Dermis microvascular lymphatic vessel endothelial cell (primary cell): ENCODE measurements around the gene HOMEZ. TPM values are rescaled to one million over a fixed set of nuclear protein-coding genes. Genes with fewer than 3 reads are reported as not detected.
A peak's percentile ranks its signal among the peaks of the same experiment; 100 is the strongest.
"Not testable (repeated sequence)": the region's sequence is repeated elsewhere in the genome, so short reads cannot be mapped to it uniquely, and the experiment has no call there.

Experiments used
- DNase-seq, 2 donors: peaks; one replicate each; pipeline versions ENCODE4 v3.0.0 to v3.0.0-alpha.2; 2010; ENCODE audit warnings: low read depth in 2 of 2
- total RNA-seq: library from RNA; depleted of rRNA; stranded (reverse); fragments of >200 nt; gene quantifications from 2 replicates; pipeline ENCODE4 v1.2.1, GENCODE V29; 2014

The HOMEZ gene
- total RNA-seq, 1 donor from 2014 or later = 3.1 TPM

GRCh38 chr14:23284654-23285529 is 1.0 kb downstream of the HOMEZ start:
- no peak for DNase-seq

- DNase-seq = no peak
These were observed 4.7 kb downstream of the HOMEZ start for GRCh38 chr14:23281247-23281646.

GRCh38 chr14:23277928-23278327 is 8.0 kb downstream of the HOMEZ start:
- not testable (repeated sequence) for DNase-seq

GRCh38 chr14:23277189-23277588 is 8.7 kb downstream of the HOMEZ start:
- DNase-seq = no peak

- no peak for DNase-seq
These were observed 10.5 kb downstream of the HOMEZ start for GRCh38 chr14:23275412-23275811.

GRCh38 chr14:23269193-23269592 is 16.7 kb downstream of the HOMEZ start:
- no peak for DNase-seq

GRCh38 chr14:23260849-23261248 is 25.1 kb downstream of the HOMEZ start:
- not testable (repeated sequence) for DNase-seq

GRCh38 chr14:23259426-23259825 is 26.5 kb downstream of the HOMEZ start:
- DNase-seq = no peak

GRCh38 chr14:23258256-23258655 is 27.7 kb downstream of the HOMEZ start:
- no peak for DNase-seq

GRCh38 chr14:23252420-23253333 is 33.3 kb downstream of the HOMEZ start:
- no peak for DNase-seq

GRCh38 chr14:23252006-23252405 is 33.9 kb downstream of the HOMEZ start:
- no peak for DNase-seq

GRCh38 chr14:23249824-23250223 is 36.1 kb downstream of the HOMEZ start:
- DNase-seq = no peak

GRCh38 chr14:23248601-23249000 is 37.3 kb downstream of the HOMEZ start:
- no peak for DNase-seq

- DNase-seq = no peak
These were observed 40.6 kb downstream of the HOMEZ start for GRCh38 chr14:23245282-23245681.

GRCh38 chr14:23243066-23243465 is 42.9 kb downstream of the HOMEZ start:
- no peak for DNase-seq

GRCh38 chr14:23242076-23242475 is 43.9 kb downstream of the HOMEZ start:
- no peak for DNase-seq

GRCh38 chr14:23241061-23241715 is 44.7 kb downstream of the HOMEZ start:
- DNase-seq = not testable (repeated sequence)

GRCh38 chr14:23240661-23241060 is 45.3 kb downstream of the HOMEZ start:
- DNase-seq = no peak

- peak; percentile 43 to 73 for DNase-seq
These were observed 47.9 kb downstream of the HOMEZ start, which contains the start of gene RNF212B for GRCh38 chr14:23237772-23238594. RNF212B (plus strand) TSS chr14:23237936; CDS start chr14:23240346, 2,410 bp downstream.

GRCh38 chr14:23232241-23232808 is 53.6 kb downstream of the HOMEZ start:
- not testable (repeated sequence) for DNase-seq
